GM21786 (cell line): ENCODE measurements around the gene WDR93.

ENCODE experiments used
- ATAC-seq: cut with Tn5 transposase; IDR thresholded peaks from one replicate; pipeline ENCODE4 v1.9.1; 2021; ENCODE audit not compliant: unreplicated experiment

Gene WDR93

GRCh38 chr15:89662893-89663626, 27.6 kb upstream of the WDR93 start:
- no peak for ATAC-seq

- ATAC-seq, result no peak
These were observed 25.9 kb upstream of the WDR93 start for GRCh38 chr15:89664441-89665350.

GRCh38 chr15:89665449-89666181, 25.0 kb upstream of the WDR93 start:
- ATAC-seq, result peak; percentile 50

GRCh38 chr15:89666184-89666857, 24.3 kb upstream of the WDR93 start:
- no peak for ATAC-seq

GRCh38 chr15:89666858-89667705, 23.5 kb upstream of the WDR93 start:
- ATAC-seq, result no peak

GRCh38 chr15:89667706-89667960, 23.0 kb upstream of the WDR93 start:
- ATAC-seq, result no peak

- ATAC-seq, result no peak
These were observed 22.4 kb upstream of the WDR93 start for GRCh38 chr15:89668171-89668570.

- ATAC-seq, result no peak
These were observed 21.2 kb upstream of the WDR93 start for GRCh38 chr15:89669309-89669865.

GRCh38 chr15:89669941-89670340, 20.7 kb upstream of the WDR93 start:
- ATAC-seq, result no peak

- no peak for ATAC-seq
These were observed 19.5 kb upstream of the WDR93 start for GRCh38 chr15:89670971-89671560.

- ATAC-seq, result no peak
These were observed 18.9 kb upstream of the WDR93 start for GRCh38 chr15:89671687-89672086.

- ATAC-seq, result no peak
These were observed 18.1 kb upstream of the WDR93 start for GRCh38 chr15:89672221-89673164.

- ATAC-seq, result no peak
These were observed 17.5 kb upstream of the WDR93 start for GRCh38 chr15:89673165-89673512.

GRCh38 chr15:89674526-89674925, 16.1 kb upstream of the WDR93 start:
- ATAC-seq, result no peak

GRCh38 chr15:89675606-89676005, 15.0 kb upstream of the WDR93 start:
- ATAC-seq, result no peak

- ATAC-seq, result no peak
These were observed 13.2 kb upstream of the WDR93 start for GRCh38 chr15:89677381-89677780.

GRCh38 chr15:89679212-89679611, 11.4 kb upstream of the WDR93 start, which contains the start of gene PLIN1:
PLIN1 (minus strand) TSS chr15:89679367; CDS start chr15:89677489, 1,878 bp downstream.
- ATAC-seq, result no peak

- no peak for ATAC-seq
These were observed 10.2 kb upstream of the WDR93 start for GRCh38 chr15:89680282-89680873.
